GF-D8 (cell line): Measurements from ENCODE around the gene ZDHHC11B.
"Not testable (repeated sequence)": the region's sequence is repeated elsewhere in the genome, so short reads cannot be mapped to it uniquely, and the experiment has no call there.

Experiments used
- DNase-seq: peaks from one replicate; lab custom pipeline; 2025; lab: John Stamatoyannopoulos, UW

ZDHHC11B gene

DNA sequence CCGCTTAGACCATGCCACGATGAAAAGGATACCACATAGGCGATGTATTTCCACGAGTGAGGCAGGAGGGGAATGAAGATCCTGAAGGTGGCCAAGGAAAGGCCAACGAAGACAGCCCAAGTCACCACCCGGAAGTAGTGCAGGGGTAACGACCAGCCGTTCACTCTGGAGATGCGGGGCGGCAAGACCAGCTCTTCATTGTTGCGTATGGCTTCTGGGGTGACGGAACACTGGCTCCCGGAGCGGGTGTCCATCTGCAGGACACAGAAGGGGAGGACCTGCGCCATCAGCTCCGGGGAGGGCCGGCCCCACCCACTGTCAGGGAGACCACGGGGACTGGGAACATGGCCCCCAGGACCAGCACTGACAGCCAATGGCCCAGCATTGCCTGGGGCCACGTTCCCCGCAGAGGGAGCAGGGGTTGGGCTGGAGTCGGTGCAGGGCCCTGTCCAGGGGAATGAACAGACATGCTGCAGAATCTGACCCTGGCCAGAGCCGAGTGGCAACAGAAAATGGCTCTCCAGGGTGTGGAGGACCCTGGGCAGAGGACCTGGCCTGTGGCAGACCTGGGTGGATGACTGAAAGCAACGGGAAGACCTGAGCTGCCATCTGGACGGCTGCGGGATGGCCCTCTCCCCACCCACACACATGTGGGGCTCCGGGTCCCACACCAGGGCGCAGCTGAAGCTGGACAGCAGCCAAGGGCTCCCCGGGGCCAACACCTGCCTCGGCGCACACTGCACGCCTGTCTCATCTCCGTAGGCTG is 17.7 kb downstream of the ZDHHC11B start:
- no peak for DNase-seq

DNA sequence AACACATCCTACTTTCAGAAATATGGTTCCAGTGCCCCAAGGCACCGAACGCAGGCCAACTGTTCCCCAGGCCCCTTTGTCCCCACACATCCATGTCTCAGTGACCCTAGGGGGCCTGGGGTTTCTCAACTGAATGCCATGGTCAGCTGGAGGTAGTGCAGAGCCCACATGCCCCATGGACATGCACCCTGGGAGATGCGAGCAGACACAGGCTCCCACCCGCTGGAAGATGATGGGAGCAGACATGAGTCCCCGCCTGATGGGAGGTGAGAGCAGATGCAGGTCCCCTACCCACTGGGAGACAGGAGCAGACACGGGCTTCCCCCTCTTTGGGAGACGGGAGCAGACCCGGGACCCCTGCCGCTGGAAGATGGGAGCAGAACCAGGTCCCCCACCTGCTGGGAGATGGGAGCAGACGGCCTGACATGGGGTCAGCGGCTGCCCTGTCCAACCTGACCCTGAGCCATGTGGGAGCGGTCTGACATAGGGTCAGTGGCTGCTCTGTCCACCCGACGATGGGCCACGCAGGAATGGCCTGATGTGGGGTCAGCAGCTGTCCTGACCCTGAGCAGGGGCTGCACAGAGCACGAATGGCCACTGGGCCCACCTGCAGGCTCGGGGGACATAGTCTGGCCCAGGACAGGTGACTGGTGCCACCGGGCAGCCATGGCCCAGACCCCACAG is 18.4 kb downstream of the ZDHHC11B start:
- no peak for DNase-seq

DNA sequence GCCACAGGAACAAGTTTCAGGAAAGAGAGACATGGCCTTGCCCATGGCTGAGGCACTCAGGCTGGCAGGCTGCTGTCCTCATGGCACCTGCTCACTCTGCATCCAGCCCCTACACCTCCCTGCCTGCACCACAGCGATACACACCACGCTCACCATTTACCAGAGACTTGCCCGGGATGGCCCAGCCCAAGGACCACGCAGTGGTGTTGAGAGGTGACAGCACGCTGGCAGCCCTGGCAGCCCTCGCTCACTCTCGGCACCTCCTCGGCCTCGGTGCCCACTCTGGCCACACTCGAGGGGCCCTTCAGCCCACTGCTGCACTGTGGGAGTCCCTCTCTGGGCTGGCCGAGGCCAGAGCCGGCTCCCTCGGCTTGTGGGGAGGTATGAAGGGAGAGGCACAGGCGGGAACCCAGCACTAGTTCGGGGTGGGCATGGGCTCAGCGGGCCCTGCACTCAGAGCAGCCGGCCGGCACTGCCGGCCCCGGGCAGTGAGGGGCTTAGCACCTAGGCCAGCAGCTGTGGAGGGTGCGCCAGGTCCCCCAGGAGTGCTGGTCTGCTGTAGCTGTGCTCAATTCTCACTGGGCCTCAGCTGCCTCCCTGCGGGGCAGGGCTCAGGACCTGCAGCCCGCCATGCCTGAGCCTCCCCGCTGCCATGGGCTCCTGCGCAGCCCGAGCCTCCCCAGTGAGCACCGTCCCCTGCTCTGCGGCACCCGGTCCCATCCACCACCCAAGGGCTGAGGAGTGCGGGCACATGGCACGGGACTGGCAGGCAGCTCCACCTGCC is 20.3 kb downstream of the ZDHHC11B start:
- no peak for DNase-seq

GRCh38 chr5:763397-763796 is 21.1 kb downstream of the ZDHHC11B start:
- no peak for DNase-seq

DNA sequence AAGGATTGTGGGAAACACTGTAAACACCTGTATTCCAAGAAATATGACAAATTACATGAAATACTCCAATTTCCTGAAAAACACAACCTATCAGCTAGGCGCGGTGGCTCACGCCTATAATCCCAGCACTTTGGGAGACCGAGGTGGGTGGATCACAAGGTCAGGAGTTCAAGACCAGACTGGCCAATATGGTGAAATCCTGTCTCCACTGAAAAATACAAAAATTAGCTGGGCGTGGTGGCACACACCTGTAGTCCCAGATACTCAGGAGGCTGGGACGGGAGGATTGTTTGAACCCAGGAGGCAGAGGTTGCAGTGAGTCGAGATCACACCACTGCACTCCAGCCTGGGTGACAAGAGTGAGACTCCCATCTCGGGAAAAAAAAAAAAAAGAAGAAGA is 21.5 kb downstream of the ZDHHC11B start:
- not testable (repeated sequence) for DNase-seq

DNA sequence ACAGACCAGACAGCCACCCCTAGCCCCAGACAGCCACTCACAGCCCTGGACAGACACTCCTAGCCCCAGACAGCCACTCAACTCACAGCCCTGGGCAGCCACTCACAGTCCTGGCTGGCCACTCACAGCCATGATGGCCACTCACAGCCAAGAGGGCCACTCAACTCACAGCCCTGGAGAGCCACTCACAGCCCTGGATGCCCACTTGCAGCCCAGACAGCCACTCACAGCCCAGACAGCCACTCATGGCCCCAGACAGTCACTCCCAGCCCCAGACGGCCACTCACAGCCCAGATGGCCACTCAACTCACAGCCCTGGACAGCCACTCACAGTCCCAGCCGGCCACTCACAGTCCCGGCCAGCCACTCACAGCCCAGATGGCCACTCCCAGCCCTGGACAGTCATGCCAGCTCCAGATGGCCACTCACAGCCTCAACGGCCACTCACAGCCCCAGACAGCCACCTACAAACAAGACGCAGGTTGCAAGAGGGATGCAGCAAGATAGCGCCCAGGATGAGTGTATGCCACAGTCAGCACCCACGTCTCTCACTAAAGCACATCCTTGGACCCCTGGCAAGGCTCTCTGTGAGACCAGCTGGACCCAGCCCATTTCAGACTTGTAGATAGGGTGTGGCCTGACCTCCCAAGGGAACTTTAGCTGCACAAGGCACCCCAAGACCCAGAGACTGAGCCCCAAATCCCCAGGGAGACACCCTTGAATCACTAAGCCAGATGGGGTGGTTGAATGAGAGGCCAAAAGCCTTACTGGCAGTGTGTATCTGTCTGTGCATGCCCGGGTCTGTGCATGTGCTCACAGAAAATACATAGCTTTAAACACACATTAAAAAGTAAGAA is 22.4 kb downstream of the ZDHHC11B start:
- DNase-seq, result no peak

DNA sequence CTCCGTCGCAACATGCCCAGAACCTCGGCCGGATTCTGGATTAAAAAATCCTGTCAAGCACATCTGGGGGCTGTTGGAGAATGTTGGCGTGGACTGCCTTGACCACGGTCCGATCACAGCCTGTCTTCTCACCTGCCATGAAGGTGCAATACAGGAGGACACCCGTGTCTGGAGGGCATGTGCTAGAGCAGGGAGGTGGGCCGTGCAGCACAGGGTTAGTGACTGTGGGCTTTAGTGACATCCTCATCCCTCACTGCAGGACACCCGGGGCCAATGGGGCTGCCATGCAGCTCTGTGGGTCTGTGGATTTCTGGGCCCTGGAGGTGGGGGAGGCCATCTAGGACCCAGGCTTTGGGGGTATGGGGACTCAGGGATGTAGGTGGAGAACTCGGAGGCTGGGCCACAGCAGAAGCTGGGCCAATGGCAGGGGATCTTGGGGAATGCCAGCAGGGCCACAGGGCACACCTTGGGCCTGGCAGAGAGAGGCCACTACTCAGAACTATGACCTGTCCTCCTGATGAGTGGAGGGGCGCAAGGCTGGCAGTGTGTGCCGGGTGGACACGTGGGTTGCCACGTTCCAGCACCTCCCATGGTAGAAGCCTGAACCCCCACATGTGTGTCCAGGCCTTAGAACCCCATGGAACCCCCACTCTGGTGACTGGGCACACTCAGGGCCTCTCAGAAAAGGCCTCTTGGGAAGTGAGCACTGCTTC is 23.3 kb downstream of the ZDHHC11B start:
- DNase-seq, result no peak

- no peak for DNase-seq
These were observed 24.0 kb downstream of the ZDHHC11B start for GRCh38 chr5:760363-761058.

- DNase-seq, result no peak
These were observed 24.7 kb downstream of the ZDHHC11B start for GRCh38 chr5:759781-760362.

- DNase-seq, result no peak
These were observed 25.3 kb downstream of the ZDHHC11B start for GRCh38 chr5:759111-759751.

DNA sequence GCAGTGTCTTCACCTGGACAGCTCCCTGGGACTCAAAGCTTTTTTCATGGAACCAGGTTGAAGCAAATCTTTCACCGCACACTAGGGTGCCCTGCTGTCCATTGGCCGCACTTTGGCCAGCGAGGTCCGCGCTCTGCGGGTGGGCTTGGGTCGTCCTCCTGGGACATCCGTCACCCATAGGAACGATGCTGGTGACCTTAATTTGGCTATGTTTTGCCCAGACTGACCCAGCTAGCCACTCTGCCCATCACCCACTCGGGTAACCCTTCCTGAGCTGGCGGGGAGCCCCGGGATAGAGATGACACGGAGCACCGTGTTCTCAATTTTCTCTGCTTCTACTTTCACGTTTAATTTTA is 25.9 kb downstream of the ZDHHC11B start:
- no peak for DNase-seq

DNA sequence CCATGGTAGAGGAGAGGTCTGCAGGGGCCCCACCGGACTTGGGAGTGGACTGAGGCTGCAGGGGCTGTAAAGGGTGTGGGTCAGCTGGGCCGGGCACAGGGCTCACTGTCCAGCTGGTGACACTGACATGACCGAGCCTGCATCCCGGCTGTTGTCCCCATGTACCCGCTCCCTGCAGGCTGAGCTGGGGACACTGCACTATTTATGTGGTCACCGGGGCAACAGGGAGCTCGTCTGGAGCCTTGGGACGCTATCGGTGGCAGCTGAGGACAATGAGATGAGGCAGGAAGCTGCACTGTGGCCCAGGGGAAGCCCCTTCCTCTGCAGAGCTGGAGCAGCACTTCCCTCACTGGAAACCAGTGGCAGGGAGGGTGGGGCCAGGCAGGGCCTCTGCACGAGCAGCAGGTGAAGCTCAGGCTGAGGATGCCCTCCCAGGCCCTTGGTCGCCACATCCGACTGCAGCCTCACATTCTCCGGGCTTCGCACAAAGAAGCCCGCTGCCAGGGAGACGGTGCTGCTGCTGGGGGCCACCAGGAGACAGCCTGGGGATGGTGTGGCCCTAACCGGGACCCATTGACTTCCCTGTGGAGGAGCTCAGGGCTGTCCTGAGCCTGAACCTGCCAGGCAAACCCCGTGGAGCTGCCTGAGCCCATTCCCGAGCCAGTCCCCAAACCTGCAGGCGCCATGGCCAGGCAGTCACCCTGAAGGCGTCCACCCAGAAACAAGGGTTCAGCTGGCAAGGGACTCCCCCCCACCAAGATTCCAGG is 26.4 kb downstream of the ZDHHC11B start:
- DNase-seq, result no peak

DNA sequence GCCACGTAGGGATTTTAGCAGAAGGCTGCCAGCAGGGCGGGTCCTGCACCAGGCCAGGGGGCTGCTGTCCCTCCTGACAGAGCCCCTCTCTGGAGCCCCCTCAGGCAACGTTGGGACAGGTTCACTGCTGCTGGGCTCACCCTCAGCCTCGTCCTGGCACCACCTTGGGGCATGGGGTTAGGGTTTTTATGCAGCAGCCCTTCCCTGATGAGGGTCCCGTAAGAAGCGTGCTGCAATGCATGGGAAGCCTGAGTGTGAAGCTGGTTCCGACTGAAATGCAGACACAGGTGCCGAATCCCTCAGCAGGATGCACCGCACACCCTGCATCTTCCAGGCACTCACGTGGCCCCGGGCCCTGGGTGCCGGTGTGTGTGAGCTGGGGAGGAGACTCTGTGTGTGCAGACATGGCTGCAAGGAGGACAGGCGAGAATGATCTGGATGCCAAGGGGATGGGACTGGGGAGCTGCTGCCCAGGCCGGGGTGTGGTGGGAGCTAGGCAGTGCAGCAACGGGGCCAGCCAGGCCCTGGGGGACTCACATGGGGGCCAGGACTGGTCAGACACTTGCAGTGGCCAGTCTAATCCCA is 27.1 kb downstream of the ZDHHC11B start:
- DNase-seq, result no peak

DNA sequence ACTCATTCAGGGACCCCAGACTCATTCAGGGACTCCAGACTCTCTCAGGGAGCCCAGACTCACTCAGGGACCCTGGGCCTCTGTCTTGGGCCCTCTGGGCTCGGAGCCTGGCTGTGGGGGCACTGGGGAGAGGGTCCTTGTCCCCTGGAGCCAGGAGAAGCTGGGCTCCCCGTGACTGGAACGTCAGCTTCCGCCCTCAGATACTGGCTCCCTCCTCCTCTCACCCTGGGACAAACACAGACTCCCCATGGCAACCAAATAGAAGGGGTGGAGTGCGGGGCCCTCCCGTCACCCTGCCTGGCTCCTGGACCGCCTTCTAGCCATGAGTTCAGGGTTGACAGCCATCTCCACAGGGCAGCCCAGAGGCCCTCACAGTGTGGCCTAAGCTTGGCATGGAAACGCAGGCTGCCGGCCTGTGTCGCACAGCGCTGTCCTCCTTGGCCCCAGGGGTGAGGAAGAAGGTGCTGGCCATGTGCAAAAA is 27.6 kb downstream of the ZDHHC11B start:
- DNase-seq, result no peak

DNA sequence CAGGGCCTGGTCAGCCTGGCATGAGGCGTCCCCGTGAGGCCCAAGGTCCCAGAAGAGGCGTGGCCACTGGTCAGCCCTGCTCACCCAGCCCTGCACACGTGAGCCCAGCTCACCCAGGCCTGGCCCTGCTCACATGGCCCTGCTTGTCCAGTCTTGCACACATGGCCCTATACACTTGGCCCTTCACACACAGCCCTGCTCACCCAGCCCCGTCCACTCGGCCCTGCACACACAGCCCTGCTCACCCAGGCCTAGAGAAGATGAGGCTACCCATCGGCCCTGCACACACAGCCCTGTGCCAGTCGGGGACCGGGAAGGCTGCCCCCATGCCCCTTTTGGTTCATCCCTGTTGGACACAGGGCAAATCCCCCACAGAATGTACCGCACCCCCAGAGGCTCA is 28.4 kb downstream of the ZDHHC11B start:
- no peak for DNase-seq

DNA sequence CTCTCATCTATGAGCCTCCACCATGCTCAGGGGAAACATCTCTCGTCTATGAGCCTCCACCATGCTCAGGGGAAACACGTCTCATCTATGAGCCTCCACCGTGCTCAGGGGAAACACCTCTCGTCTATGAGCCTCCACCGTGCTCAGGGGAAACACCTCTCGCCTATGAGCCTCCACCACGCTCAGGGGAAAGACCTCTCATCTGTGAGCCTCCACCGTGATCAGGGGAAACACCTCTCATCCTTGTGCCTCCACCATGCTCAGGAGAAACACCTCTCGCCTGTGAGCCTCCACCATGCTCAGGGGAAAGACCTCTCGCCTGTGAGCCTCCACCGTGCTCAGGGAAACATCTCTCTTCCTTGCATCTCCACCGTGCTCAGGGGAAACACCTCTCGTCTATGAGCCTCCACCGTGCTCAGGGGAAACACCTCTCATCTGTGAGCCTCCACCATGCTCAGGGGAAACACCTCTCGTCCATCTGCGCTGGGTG is 30.3 kb downstream of the ZDHHC11B start:
- not testable (repeated sequence) for DNase-seq

DNA sequence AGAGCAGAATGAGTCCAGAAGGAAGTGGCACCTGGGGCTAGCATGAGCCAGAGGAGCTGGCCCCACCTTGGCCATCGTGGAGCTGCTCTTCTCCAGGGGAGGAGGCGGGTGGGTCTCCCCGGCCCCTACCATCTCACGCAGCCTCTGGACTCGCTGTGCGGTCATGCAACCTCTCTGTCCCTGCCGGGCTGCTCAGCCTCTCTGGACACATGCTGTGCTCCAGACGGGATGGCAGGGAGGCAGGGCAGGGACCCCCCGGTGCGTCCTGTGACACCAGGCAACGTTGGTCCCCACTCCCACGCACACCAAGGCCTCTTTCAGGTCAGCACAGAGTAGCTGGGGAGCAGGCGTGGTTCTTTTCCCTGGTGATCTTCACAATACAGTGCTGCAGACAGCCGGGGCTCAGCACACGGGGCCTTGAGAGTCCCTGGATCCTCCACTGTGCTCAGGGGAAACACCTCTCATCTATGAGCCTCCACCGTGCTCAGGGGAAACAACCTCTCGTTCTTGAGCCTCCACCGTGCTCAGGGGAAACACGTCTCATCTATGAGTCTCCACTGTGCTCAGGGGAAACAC is 30.9 kb downstream of the ZDHHC11B start:
- DNase-seq, result not testable (repeated sequence)

GRCh38 chr5:752532-753115 is 31.9 kb downstream of the ZDHHC11B start:
- DNase-seq, result not testable (repeated sequence)
